A549 (cell line): ENCODE data around the gene DUSP28. TPM values are rescaled to one million over a fixed set of nuclear protein-coding genes. Genes with fewer than 3 reads are reported as not detected.

Experiments used
- ATAC-seq, 2 experiments: fragments of 200-7000 bp in 1 of 2; fragments of >200 bp in 1 of 2; cut with Nextera tagmentation in 1 of 2; cut with Tn5 transposase in 1 of 2; 3 replicates each; pipeline versions ENCODE4 v1.8.0 to v1.9.1; 2018 to 2020; ENCODE audit warnings: mild to moderate bottlenecking in 1 of 2, moderate library complexity in 1 of 2
- CTCF ChIA-PET: fragments of 300-600 bp; sonication (Branson Sonifier 250); formaldehyde crosslinking; extraction: SDS; loops from one replicate; lab custom pipeline; 2021; ENCODE audit warnings: antibody characterized with exemption, inconsistent platforms; lab: Yijun Ruan, JAX
- POLR2A ChIA-PET: fragments of 350-600 bp; formaldehyde crosslinking; extraction: SDS; loops from one replicate; lab custom pipeline; 2021; ENCODE audit warnings: antibody characterized with exemption, inconsistent platforms; lab: Yijun Ruan, JAX
- DNase-seq, 2 experiments: peaks; one replicate each; pipeline versions ENCODE4 v3.0.0 to v3.0.0-alpha.2; 2011 to 2016; ENCODE audit warnings: low read depth in 1 of 2, low spot score in 1 of 2
- FAIRE-seq: peaks from 2 replicates; lab custom pipeline; 2011; peaks lifted over from hg19 to GRCh38; lab: Jason Lieb, UNC
- H3K27ac ChIP-seq, 2 experiments: fragments of >200 bp; sonication (Bioruptor Twin); formaldehyde crosslinking; 3 replicates each; pipeline ENCODE4 v1.5.1; 2016 to 2017
- H3K4me1 ChIP-seq: fragments of >200 bp; sonication (Bioruptor Twin); formaldehyde crosslinking; 3 replicates; pipeline ENCODE4 v1.6.1; 2016
- H3K4me2 ChIP-seq: fragments of >200 bp; sonication (Bioruptor Twin); formaldehyde crosslinking; 3 replicates; pipeline ENCODE4 v1.6.1; 2016
- H3K4me3 ChIP-seq: fragments of >200 bp; sonication (Bioruptor Twin); formaldehyde crosslinking; 3 replicates; pipeline ENCODE4 v1.5.1; 2016
- H3K9me3 ChIP-seq: fragments of >200 bp; sonication (Bioruptor Twin); formaldehyde crosslinking; 3 replicates; pipeline ENCODE4 v1.6.1; 2016
- CBX8 ChIP-seq: fragments of 200-600 bp; sonication (generic); IDR thresholded peaks from 2 replicates; pipeline ENCODE4 v1.6.1; 2016
- EHMT2 ChIP-seq: fragments of 200-600 bp; sonication (generic); IDR thresholded peaks from 2 replicates; pipeline ENCODE4 v1.6.1; 2016; ENCODE audit warnings: antibody characterized with exemption, low read depth, mild to moderate bottlenecking, moderate library complexity
- EP300 ChIP-seq, 2 experiments: fragments of >200 bp; sonication (Bioruptor Twin); formaldehyde crosslinking; IDR thresholded peaks; 2 replicates in 1 of 2; 3 replicates in 1 of 2; pipeline ENCODE4 v1.6.1; 2016 to 2017
- ESRRA ChIP-seq: fragments of 150-350 bp; IDR thresholded peaks from 2 replicates; pipeline ENCODE4 v1.6.1; 2014; ENCODE audit warnings: mild to moderate bottlenecking, low read length, borderline replicate concordance
- FOXS1 ChIP-seq: fragments of 250-450 bp; sonication (Bioruptor Pico); IDR thresholded peaks from 2 replicates; pipeline ENCODE4 v1.5.0; 2020; ENCODE audit warnings: mild to moderate bottlenecking, moderate library complexity
- HEYL ChIP-seq: fragments of 250-450 bp; sonication (Bioruptor Pico); IDR thresholded peaks from 2 replicates; pipeline ENCODE4 v1.8.0; 2021; ENCODE audit warnings: mild to moderate bottlenecking, moderate library complexity
- HOXA7 ChIP-seq: fragments of 250-450 bp; sonication (Bioruptor Pico); IDR thresholded peaks from 2 replicates; pipeline ENCODE4 v1.5.0; 2020; ENCODE audit warnings: mild to moderate bottlenecking, moderate library complexity
- KDM1A ChIP-seq: fragments of 200-600 bp; sonication (generic); IDR thresholded peaks from 2 replicates; pipeline ENCODE4 v1.6.1; 2016; ENCODE audit warnings: low read depth, mild to moderate bottlenecking
- MAZ ChIP-seq: fragments of 150-350 bp; IDR thresholded peaks from 2 replicates; pipeline ENCODE4 v1.6.1; 2014; ENCODE audit warnings: antibody characterized with exemption, low read depth, low read length, borderline replicate concordance
- NFE2L2 ChIP-seq: fragments of 150-350 bp; conservative IDR thresholded peaks from 2 replicates; pipeline ENCODE4 v1.6.1; 2014; ENCODE audit warnings: low read length
- NR3C1 ChIP-seq: fragments of >200 bp; sonication (Bioruptor Twin); formaldehyde crosslinking; IDR thresholded peaks from 3 replicates; pipeline ENCODE4 v1.6.1; 2017
- POLR2AphosphoS2 ChIP-seq: conservative IDR thresholded peaks from 2 replicates; pipeline ENCODE4 v1.6.1; 2012; ENCODE audit warnings: low read length, improper control_type of control experiment, inconsistent platforms
- RFX5 ChIP-seq: fragments of 450-650 bp; IDR thresholded peaks from 2 replicates; pipeline ENCODE4 v1.7.1; 2014; ENCODE audit warnings: antibody characterized with exemption, mild to moderate bottlenecking, moderate library complexity
- SMC3 ChIP-seq: fragments of >200 bp; sonication (Bioruptor Twin); formaldehyde crosslinking; IDR thresholded peaks from 3 replicates; pipeline ENCODE4 v1.6.1; 2018; ENCODE audit warnings: inconsistent platforms
- SREBF2 ChIP-seq: fragments of 450-650 bp; IDR thresholded peaks from 2 replicates; pipeline ENCODE4 v1.6.1; 2014; ENCODE audit warnings: mild to moderate bottlenecking, moderate library complexity
- TP53 ChIP-seq: fragments of 250-450 bp; sonication (Bioruptor Pico); IDR thresholded peaks from 2 replicates; pipeline ENCODE4 v1.5.0; 2021; ENCODE audit warnings: mild to moderate bottlenecking, moderate library complexity
- ZNF302 ChIP-seq: fragments of 250-450 bp; sonication (Bioruptor Pico); IDR thresholded peaks from 2 replicates; pipeline ENCODE4 v1.9.0; 2021; ENCODE audit warnings: inconsistent platforms, mild to moderate bottlenecking, moderate library complexity
- WGBS: methylation state at CpG from one replicate; pipeline ENCODE4 v1.1.6; 2017; ENCODE audit errors: missing lambda C conversion rate; 5-methylcytosine and 5-hydroxymethylcytosine counted together
- polyA plus RNA-seq, 4 experiments: library from polyadenylated mRNA; depleted of rRNA in 3 of 4; stranded (reverse); fragments of >200 nt; fragmentation: RNase III in 1 of 4; extraction: RNeasy Plus Mini Kit Qiagen cat#74134 plus additional on column Dnase treatment in 1 of 4; gene quantifications; 2 replicates in 3 of 4; 3 replicates in 1 of 4; pipeline ENCODE4 v1.2.3, GENCODE V29; 2011 to 2017
- TF ChIP-seq, protein P1 (sequence below): IDR thresholded peaks from 2 replicates; pipeline ENCODE4 v1.6.1; 2012
- TF ChIP-seq, protein P2 (sequence below): fragments of 200-600 bp; sonication (generic); IDR thresholded peaks from 2 replicates; pipeline ENCODE4 v1.6.1; 2016; ENCODE audit warnings: antibody characterized with exemption, mild to moderate bottlenecking, moderate library complexity
- TF ChIP-seq, protein P3 (sequence below): fragments of >200 bp; sonication (Bioruptor Twin); formaldehyde crosslinking; IDR thresholded peaks from 3 replicates; pipeline ENCODE4 v1.5.1; 2016
- TF ChIP-seq, protein P4 (sequence below): fragments of 250-450 bp; sonication (Bioruptor Pico); IDR thresholded peaks from 2 replicates; pipeline ENCODE4 v1.5.0; 2020; ENCODE audit warnings: low read depth, mild to moderate bottlenecking, moderate library complexity

The DUSP28 gene
- polyA plus RNA-seq, 2 of the 4 experiments (the other 2 are of a cell fraction), result 5.2 to 14.3 TPM

DNA sequence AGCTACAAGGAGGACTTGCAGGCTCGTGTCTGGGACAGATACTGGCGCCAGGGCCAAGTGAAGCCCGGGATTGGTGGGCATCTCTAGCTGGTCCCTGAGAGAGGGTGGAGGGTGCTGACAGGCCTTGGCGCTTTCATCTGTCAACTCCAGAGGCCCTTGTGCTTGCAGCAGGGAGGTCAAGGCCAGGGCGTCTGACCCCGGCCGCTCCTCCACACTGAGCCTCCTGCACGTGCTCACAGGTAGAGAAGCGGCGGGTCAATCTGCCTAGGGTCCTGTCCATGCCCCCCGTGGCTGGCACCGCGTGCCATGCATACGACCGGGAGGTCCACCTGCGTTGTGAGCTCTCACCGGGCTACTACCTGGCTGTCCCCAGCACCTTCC, 35.9 kb downstream of the DUSP28 start:
- no peak for ATAC-seq
- no peak overlapping the region for H3K27ac ChIP-seq
- 98% methylated on average over 7 of the region's 17 CpGs for WGBS
- no peaks in the 10 kb centered on the region for H3K9me3 ChIP-seq
- TF ChIP-seq NR3C1 (no peak), CBX8 (no peak), SREBF2 (no peak), RFX5 (no peak)
- POLR2A ChIA-PET, result no interaction called here
- H3K4me1 ChIP-seq, result no peaks in the 10 kb centered on the region
- no peak for FAIRE-seq
- no peak overlapping the region for H3K4me2 ChIP-seq
- no peak for DNase-seq
- CTCF ChIA-PET, result interaction anchor here (1.4 kb wide), 1 partner anchor 10 kb away, joined by 4 read pairs; the partner anchor contains the start of gene CAPN10
- H3K4me3 ChIP-seq, result no peak overlapping the region

DNA sequence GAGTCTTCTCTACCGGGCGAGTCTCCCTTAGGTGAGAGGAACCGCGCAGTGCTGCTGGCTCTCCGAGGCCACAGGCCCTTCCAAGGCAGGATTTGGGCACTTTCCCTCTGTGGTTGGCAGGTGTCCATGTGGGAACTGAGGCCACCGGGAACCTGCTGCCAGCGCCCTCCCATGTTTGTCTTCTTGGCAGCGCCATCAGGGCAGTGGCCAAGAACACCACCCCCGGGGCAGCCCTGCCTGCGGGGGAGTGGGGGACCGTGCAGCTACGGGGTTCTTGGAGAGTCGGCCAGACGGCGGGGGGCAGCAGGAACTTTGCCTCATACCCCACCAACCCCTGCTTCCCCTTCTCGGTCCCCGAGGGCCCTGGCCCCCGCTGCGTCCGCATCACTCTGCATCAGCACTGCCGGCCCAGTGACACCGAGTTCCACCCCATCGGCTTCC, 36.4 kb downstream of the DUSP28 start:
- H3K4me3 ChIP-seq, result no peak overlapping the region
- POLR2A ChIA-PET, result no interaction called here
- H3K4me1 ChIP-seq, result no peaks in the 10 kb centered on the region
- FAIRE-seq, result no peak
- TF ChIP-seq TP53 (no peak), HEYL (CRISPR knock-in tag) (no peak), MAZ (no peak)
- TF ChIP-seq, protein P1, sequence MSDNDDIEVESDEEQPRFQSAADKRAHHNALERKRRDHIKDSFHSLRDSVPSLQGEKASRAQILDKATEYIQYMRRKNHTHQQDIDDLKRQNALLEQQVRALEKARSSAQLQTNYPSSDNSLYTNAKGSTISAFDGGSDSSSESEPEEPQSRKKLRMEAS, result no peak
- TF ChIP-seq, protein P2, sequence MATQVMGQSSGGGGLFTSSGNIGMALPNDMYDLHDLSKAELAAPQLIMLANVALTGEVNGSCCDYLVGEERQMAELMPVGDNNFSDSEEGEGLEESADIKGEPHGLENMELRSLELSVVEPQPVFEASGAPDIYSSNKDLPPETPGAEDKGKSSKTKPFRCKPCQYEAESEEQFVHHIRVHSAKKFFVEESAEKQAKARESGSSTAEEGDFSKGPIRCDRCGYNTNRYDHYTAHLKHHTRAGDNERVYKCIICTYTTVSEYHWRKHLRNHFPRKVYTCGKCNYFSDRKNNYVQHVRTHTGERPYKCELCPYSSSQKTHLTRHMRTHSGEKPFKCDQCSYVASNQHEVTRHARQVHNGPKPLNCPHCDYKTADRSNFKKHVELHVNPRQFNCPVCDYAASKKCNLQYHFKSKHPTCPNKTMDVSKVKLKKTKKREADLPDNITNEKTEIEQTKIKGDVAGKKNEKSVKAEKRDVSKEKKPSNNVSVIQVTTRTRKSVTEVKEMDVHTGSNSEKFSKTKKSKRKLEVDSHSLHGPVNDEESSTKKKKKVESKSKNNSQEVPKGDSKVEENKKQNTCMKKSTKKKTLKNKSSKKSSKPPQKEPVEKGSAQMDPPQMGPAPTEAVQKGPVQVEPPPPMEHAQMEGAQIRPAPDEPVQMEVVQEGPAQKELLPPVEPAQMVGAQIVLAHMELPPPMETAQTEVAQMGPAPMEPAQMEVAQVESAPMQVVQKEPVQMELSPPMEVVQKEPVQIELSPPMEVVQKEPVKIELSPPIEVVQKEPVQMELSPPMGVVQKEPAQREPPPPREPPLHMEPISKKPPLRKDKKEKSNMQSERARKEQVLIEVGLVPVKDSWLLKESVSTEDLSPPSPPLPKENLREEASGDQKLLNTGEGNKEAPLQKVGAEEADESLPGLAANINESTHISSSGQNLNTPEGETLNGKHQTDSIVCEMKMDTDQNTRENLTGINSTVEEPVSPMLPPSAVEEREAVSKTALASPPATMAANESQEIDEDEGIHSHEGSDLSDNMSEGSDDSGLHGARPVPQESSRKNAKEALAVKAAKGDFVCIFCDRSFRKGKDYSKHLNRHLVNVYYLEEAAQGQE, result no peak
- H3K4me2 ChIP-seq, result no peak overlapping the region
- DNase-seq, result no peak
- H3K9me3 ChIP-seq, result no peaks in the 10 kb centered on the region
- WGBS, result 97% methylated on average over 7 of the region's 23 CpGs
- no peak overlapping the region for H3K27ac ChIP-seq
- ATAC-seq, result no peak
- CTCF ChIA-PET, result interaction anchor here (1.4 kb wide), 1 partner anchor 11 kb away, joined by 4 read pairs; the partner anchor contains the start of gene CAPN10

DNA sequence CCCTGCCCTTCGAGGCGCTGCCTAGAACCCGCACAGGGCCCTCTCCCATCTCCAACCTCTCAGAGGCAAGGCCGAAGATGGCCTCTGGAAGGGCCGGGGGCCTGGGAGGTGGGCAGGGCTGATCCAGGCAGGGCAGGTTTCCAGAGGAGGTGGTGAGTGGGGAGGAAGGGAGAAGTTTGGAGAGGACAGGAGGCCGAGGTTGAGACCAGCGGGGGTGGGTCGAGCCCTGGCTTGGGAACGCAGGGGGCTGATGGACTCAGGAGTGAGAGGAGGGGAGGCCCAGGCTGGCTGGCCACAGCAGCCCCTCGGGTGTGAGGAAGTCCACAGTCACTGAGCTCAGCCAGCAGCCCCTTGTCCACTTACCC, 36.9 kb downstream of the DUSP28 start:
- TF ChIP-seq HOXA7 (CRISPR knock-in tag) (no peak), KDM1A (no peak), POLR2AphosphoS2 (no peak), EHMT2 (no peak), NFE2L2 (no peak), NR3C1 (no peak), ZNF302 (CRISPR knock-in tag) (no peak), FOXS1 (CRISPR knock-in tag) (no peak), EP300 (IDR thresholded peaks at IDR 0.05) (no peak), HEYL (CRISPR knock-in tag) (no peak), ESRRA (no peak), SMC3 (no peak)
- TF ChIP-seq, protein P3, sequence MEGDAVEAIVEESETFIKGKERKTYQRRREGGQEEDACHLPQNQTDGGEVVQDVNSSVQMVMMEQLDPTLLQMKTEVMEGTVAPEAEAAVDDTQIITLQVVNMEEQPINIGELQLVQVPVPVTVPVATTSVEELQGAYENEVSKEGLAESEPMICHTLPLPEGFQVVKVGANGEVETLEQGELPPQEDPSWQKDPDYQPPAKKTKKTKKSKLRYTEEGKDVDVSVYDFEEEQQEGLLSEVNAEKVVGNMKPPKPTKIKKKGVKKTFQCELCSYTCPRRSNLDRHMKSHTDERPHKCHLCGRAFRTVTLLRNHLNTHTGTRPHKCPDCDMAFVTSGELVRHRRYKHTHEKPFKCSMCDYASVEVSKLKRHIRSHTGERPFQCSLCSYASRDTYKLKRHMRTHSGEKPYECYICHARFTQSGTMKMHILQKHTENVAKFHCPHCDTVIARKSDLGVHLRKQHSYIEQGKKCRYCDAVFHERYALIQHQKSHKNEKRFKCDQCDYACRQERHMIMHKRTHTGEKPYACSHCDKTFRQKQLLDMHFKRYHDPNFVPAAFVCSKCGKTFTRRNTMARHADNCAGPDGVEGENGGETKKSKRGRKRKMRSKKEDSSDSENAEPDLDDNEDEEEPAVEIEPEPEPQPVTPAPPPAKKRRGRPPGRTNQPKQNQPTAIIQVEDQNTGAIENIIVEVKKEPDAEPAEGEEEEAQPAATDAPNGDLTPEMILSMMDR, result no peak
- TF ChIP-seq, protein P4, sequence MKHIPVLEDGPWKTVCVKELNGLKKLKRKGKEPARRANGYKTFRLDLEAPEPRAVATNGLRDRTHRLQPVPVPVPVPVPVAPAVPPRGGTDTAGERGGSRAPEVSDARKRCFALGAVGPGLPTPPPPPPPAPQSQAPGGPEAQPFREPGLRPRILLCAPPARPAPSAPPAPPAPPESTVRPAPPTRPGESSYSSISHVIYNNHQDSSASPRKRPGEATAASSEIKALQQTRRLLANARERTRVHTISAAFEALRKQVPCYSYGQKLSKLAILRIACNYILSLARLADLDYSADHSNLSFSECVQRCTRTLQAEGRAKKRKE, result no peak
- H3K9me3 ChIP-seq, result no peaks in the 10 kb centered on the region
- 87% methylated on average over 7 of the region's 10 CpGs for WGBS
- FAIRE-seq, result no peak
- POLR2A ChIA-PET, result no interaction called here
- H3K4me1 ChIP-seq, result no peaks in the 10 kb centered on the region
- H3K4me2 ChIP-seq, result no peak overlapping the region
- ATAC-seq, result no peak
- no peak overlapping the region for H3K4me3 ChIP-seq
- H3K27ac ChIP-seq, result no peak overlapping the region
- DNase-seq, result no peak
- CTCF ChIA-PET, result interaction anchor here (1.0 kb wide), 1 partner anchor 381 kb away, joined by 3 read pairs; no protein-coding TSS in a partner anchor
